Measurements from ENCODE around the gene ALDH8A1.

The ALDH8A1 gene

GRCh38 chr6:134979142-134979541, 29.2 kb upstream of the ALDH8A1 start:
- no peaks in the 10 kb centered on the region for H3K4me1 ChIP-seq
- no peaks in the 10 kb centered on the region for H3K9me3 ChIP-seq
- H3K4me3 ChIP-seq = no peak overlapping the region
- no peaks in the 10 kb centered on the region for H3K27me3 ChIP-seq
- H3K27ac ChIP-seq = no peak overlapping the region
- TF ChIP-seq CTCF (IDR thresholded peaks at IDR 0.05) = no peak
- peaks cover 36 to 44% (median 40%) of the 10 kb centered on the region in 3 donors for H3K36me3 ChIP-seq
- no peak for DNase-seq
- intact Hi-C loops (cut with DNase I; ENCODE audit: low total_unique reads) = no loop called here

- no peaks in the 10 kb centered on the region for H3K9me3 ChIP-seq
- H3K27ac ChIP-seq = no peak overlapping the region
- peaks cover 16 to 30% (median 19%) of the 10 kb centered on the region in 3 donors for H3K36me3 ChIP-seq
- no peaks in the 10 kb centered on the region for H3K27me3 ChIP-seq
- intact Hi-C loops (cut with DNase I; ENCODE audit: low total_unique reads) = no loop called here
- no peak overlapping the region for H3K4me3 ChIP-seq
- DNase-seq = no peak
- no peaks in the 10 kb centered on the region for H3K4me1 ChIP-seq
- no peak for TF ChIP-seq CTCF (IDR thresholded peaks at IDR 0.05)
These were observed 24.5 kb upstream of the ALDH8A1 start for GRCh38 chr6:134974370-134974769.

GRCh38 chr6:134967711-134968110, 17.8 kb upstream of the ALDH8A1 start:
- Histone ChIP-seq H3K27me3 (no peaks in the 10 kb centered on the region), H3K9me3 (no peaks in the 10 kb centered on the region), H3K4me3 (no peak overlapping the region), H3K36me3 (peaks cover 27 to 39% (median 31%) of the 10 kb centered on the region in 3 donors), H3K4me1 (peaks cover 0 to 13% (median 3%) of the 10 kb centered on the region in 4 donors), H3K27ac (no peak overlapping the region)
- TF ChIP-seq CTCF (IDR thresholded peaks at IDR 0.05) = no peak
- intact Hi-C loops (cut with DNase I; ENCODE audit: low total_unique reads) = no loop called here
- no peak for DNase-seq

GRCh38 chr6:134964451-134965203, 14.7 kb upstream of the ALDH8A1 start:
- Histone ChIP-seq H3K4me3 (no peak overlapping the region), H3K27ac (no peak overlapping the region), H3K9me3 (peaks cover 0 to 3% (median 0%) of the 10 kb centered on the region in 3 donors), H3K27me3 (no peaks in the 10 kb centered on the region), H3K4me1 (peaks cover 0 to 13% (median 3%) of the 10 kb centered on the region in 4 donors), H3K36me3 (peaks cover 33 to 51% (median 50%) of the 10 kb centered on the region in 3 donors)
- DNase-seq = no peak
- TF ChIP-seq CTCF (IDR thresholded peaks at IDR 0.05) = no peak
- intact Hi-C loops (cut with DNase I; ENCODE audit: low total_unique reads) = no loop called here

- no peaks in the 10 kb centered on the region for H3K27me3 ChIP-seq
- H3K9me3 ChIP-seq = peaks cover 0 to 3% (median 0%) of the 10 kb centered on the region in 3 donors
- peaks cover 0 to 6% (median 2%) of the 10 kb centered on the region in 4 donors for H3K4me1 ChIP-seq
- DNase-seq = no peak
- H3K4me3 ChIP-seq = no peak overlapping the region
- intact Hi-C loops (cut with DNase I; ENCODE audit: low total_unique reads) = no loop called here
- TF ChIP-seq CTCF (IDR thresholded peaks at IDR 0.05) = no peak
- H3K36me3 ChIP-seq = peaks cover 40 to 57% (median 52%) of the 10 kb centered on the region in 3 donors
- H3K27ac ChIP-seq = no peak overlapping the region
These were observed 12.5 kb upstream of the ALDH8A1 start for GRCh38 chr6:134962421-134962820.

Measured in tibial artery (tissue), 4 donors.